Neutrophil (primary cell): ENCODE results near the gene DNAJC10.
A peak's percentile ranks its signal among the peaks of the same experiment; 100 is the strongest.

Experiments
- H3K27ac ChIP-seq: fragments of 200-600 bp; sonication (generic); 2 replicates; pipeline ENCODE4 v1.5.1; 2016; ENCODE audit warnings: mild to moderate bottlenecking, moderate library complexity
- H3K27me3 ChIP-seq: fragments of 200-600 bp; sonication (generic); 2 replicates; pipeline ENCODE4 v1.6.0; 2016; ENCODE audit warnings: mild to moderate bottlenecking
- H3K36me3 ChIP-seq: fragments of 200-600 bp; sonication (generic); 2 replicates; pipeline ENCODE4 v1.5.1; 2017
- H3K4me1 ChIP-seq, 2 experiments: fragments of 200-600 bp in 1 of 2; sonication (generic) in 1 of 2; 1 replicate in 1 of 2; 2 replicates in 1 of 2; pipeline versions ENCODE4 v1.5.1 to v1.6.1; 2013 to 2016; ENCODE audit warnings: low read depth in 1 of 2, low read length in 1 of 2, mild to moderate bottlenecking in 1 of 2, moderate library complexity in 1 of 2; ENCODE audit not compliant: control insufficient read depth in 1 of 2, insufficient read depth in 1 of 2
- H3K4me3 ChIP-seq, 2 experiments: fragments of 200-600 bp in 1 of 2; sonication (generic) in 1 of 2; 1 replicate in 1 of 2; 2 replicates in 1 of 2; pipeline ENCODE4 v1.5.1; 2013 to 2016; ENCODE audit warnings: low read depth in 1 of 2, low read length in 1 of 2, mild to moderate bottlenecking in 1 of 2, moderate library complexity in 1 of 2
- H3K9me3 ChIP-seq: fragments of 200-600 bp; sonication (generic); 2 replicates; pipeline ENCODE4 v1.5.1; 2016
- CTCF ChIP-seq: fragments of 200-600 bp; sonication (generic); IDR thresholded peaks from 2 replicates; pipeline ENCODE4 v1.5.1; 2016; ENCODE audit warnings: antibody characterized with exemption

Gene DNAJC10

GRCh38 chr2:182698671-182699070 lies 17.4 kb upstream of the DNAJC10 start:
- Histone ChIP-seq H3K27ac (no peak overlapping the region), H3K4me1 (no peaks in the 10 kb centered on the region), H3K9me3 (no peaks in the 10 kb centered on the region), H3K36me3 (no peaks in the 10 kb centered on the region), H3K27me3 (no peaks in the 10 kb centered on the region), H3K4me3 (no peak overlapping the region)
- TF ChIP-seq CTCF, result no peak

DNA sequence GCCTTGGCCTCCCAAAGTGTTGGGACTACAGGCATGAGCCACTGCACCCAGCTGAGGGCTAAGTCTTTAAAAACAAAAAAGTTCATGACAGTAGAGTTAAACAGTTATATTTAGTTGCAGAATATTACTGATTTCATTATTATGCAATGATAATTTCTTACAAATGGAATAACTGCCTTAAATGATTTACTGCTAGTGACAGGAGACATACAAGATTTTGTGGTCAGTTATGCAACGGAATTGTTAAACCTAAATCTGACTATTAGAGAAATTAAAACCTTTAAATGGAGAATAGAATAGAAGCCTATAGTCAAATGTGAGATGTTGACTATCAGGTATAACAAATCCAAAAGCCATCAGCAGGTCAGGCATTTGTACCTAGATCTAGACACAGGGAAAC lies 10.3 kb upstream of the DNAJC10 start:
- Histone ChIP-seq H3K36me3 (no peaks in the 10 kb centered on the region), H3K4me3 (no peak overlapping the region), H3K27me3 (peaks cover 30% of the 10 kb centered on the region), H3K27ac (no peak overlapping the region), H3K9me3 (no peaks in the 10 kb centered on the region), H3K4me1 (no peaks in the 10 kb centered on the region)
- no peak for TF ChIP-seq CTCF

GRCh38 chr2:182706751-182707150 lies 9.3 kb upstream of the DNAJC10 start:
- TF ChIP-seq CTCF, result no peak
- Histone ChIP-seq H3K27me3 (peaks cover 30% of the 10 kb centered on the region), H3K36me3 (no peaks in the 10 kb centered on the region), H3K27ac (no peak overlapping the region), H3K4me1 (no peaks in the 10 kb centered on the region), H3K9me3 (no peaks in the 10 kb centered on the region), H3K4me3 (no peak overlapping the region)

- H3K4me1 ChIP-seq, result peaks cover 45 to 47% of the 10 kb centered on the region in 2 experiments
- no peaks in the 10 kb centered on the region for H3K27me3 ChIP-seq
- peak overlapping the region in 1 of 2 experiments; percentile 25 for H3K4me3 ChIP-seq
- peak overlapping the region; percentile 86 for H3K27ac ChIP-seq
- no peak for TF ChIP-seq CTCF
- H3K36me3 ChIP-seq, result no peaks in the 10 kb centered on the region
- no peaks in the 10 kb centered on the region for H3K9me3 ChIP-seq
Observed at GRCh38 chr2:182713601-182714000, 2.5 kb upstream of the DNAJC10 start.

DNA sequence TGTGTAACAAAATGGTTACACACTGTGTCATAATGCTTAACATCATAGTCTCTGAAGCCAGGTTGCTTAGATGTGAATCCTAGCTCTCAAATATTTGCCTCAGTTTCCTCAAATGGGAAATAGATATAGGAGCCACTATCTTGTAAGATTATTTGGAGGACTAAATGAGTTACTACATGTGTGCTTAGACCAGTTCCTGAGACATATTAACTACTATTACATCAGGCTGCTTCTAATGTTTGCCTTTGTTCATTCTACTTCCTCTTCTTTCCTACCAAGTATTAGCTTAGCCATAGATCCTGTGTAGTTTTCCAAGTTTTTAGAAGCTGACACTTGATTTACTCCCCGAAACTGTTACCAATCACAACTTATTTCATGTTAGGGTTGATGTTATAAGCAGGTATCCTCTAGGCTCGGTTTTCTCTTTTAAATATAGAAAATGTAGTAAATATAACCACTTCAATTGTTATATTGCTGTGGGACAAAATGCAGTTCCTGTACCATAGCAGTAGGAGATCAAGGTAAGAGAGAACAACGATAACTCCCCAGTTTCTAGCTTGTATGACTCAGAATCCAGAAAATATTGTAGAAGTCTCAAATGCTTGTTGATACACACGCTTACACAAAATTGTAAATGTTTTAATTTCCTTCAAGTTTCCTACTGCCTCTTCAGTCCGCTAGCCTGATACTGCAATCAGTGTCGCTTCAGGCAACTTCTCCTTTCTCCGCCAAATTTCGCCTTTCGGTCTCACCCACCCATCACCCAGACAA lies 751 bp upstream of the DNAJC10 start:
- Histone ChIP-seq H3K27ac (peak overlapping the region; percentile 86), H3K27me3 (no peaks in the 10 kb centered on the region), H3K4me1 (peaks cover 45 to 47% of the 10 kb centered on the region in 2 experiments), H3K4me3 (peak overlapping the region; percentile 85 to 86), H3K9me3 (no peaks in the 10 kb centered on the region), H3K36me3 (no peaks in the 10 kb centered on the region)
- no peak for TF ChIP-seq CTCF
